Dedifferentiated amniotic fluid mesenchymal stem cell (primary cell): ENCODE data around the gene PTPRU.

Source experiments
- DNase-seq: peaks from one replicate; pipeline ENCODE4 v3.0.0-alpha.2; 2016; ENCODE audit errors: extremely low spot score

Gene PTPRU

DNA sequence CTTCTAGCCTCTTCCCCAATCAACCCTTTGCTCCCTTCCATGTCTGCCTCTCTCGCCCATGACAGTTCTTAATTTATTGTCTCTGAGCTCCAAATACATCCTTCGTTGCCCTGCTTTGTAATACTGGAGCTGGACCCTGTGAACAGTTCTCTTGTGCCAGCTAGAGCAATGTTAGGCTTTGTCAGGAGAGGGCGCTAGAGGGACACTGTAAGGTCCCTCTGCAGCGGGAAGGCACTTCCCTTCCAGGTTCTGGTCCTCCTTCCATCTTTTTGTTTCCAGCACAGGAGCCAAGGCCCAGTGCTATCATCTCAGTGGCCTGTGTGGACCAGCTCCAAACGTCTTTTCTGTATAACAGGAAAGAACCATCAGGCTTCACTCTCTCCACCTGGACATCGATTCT is 95.9 kb downstream of the PTPRU start:
- no peak for DNase-seq

DNA sequence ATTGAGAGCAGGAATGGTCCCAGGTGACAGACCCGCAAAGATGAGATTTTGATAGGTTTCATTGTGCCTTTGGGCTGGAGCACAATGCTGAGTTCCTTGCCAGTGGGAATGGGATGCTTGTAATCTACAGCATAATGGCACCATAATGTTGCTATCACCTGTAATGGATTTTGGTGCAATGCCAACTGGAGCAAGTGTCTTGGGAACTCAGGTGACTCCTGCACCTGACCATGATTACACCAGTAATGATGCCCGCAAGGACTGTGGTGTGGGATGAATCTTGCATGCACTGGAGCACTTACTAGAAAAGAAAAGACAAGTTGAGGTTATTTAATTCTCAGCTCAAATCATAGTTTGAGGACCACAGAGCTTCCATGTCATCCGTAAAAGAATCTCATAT is 96.7 kb downstream of the PTPRU start:
- DNase-seq: no peak

DNA sequence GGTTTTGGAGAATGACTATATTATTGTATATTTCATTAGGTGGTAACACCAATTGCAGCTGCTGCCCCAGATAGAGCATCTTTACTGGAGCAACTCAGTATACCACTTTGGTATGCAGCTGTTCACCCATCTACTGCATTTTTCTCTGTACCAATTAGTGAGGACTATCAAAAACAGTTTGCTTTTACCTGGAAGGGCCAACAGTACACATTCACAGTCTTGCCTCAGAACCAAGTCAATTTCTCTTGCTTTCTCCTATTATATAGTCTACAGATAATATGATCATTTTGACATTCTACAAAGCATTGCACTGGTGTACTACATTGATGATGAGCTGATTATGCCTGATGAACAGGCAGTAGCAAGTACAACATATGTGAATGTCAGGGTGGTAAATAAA is 99.3 kb downstream of the PTPRU start:
- no peak for DNase-seq

DNA sequence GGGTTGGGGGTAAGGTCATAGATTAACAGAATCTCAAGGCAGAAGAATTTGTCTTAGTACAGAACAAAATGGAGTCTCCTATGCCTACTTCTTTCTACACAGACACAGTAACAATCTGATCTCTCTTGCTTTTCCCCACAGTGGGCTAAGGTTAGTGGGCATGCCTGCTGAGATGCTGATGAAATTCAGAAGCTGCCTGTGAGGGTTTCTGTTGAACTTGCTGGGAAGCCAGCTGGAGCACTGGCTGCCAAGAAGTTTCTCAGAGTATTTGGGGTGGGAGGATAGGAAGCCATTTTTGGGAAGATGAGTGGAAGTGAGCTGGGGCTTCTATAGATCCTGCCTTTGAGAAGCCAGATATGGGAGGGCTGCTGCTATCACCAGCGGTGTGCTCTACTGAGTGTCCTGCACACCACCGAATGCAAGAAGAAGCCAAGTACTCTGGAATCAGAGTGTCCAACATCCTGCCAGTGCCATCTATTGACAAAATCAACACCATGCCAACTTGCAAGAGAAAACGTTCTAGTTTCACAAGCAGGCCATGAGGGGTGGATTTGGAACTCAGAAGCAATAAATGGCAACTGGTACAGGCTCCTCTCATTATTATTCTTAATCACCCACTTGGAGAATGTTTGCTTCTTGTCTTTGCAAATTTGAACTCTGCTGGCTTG is 102.7 kb downstream of the PTPRU start:
- no peak for DNase-seq

DNA sequence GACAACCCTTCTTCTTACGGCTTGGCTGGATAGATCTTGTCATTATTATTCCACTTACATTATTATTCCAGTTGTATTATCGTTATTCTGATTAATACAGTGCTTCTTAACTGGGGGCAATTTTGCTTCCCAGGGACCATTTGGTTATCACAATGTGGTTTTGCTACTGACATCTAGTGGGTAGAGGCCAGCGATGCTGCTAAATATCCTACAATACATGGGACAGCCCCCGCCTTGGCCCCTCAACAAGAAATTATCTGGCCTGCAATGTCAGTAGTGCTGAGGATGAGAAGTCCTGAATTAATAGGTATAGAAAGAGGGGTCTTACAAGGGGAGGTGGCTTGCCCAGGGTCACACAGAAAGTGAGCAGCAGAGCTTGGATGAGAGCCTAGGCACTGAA is 105.6 kb downstream of the PTPRU start:
- DNase-seq: no peak

DNA sequence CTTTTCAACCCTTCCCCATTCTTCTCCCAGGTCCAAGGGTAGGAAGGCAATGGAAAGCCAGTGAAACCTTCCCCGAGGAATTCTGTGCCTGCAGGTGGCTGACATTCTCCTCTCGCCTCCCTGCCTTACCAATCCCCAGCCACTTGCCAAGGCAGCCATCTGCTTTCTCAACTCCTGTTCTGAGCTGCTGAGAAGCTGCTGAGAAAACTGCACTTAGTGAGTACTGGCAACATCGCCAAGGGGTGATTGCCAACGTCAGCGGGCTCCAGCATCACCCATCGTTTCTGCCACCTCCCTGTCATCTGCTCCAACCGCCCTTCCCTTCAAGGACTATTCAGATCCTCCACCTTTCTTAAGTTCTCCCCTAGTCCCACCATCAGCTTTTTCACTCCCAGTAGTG is 106.0 kb downstream of the PTPRU start:
- no peak for DNase-seq

DNA sequence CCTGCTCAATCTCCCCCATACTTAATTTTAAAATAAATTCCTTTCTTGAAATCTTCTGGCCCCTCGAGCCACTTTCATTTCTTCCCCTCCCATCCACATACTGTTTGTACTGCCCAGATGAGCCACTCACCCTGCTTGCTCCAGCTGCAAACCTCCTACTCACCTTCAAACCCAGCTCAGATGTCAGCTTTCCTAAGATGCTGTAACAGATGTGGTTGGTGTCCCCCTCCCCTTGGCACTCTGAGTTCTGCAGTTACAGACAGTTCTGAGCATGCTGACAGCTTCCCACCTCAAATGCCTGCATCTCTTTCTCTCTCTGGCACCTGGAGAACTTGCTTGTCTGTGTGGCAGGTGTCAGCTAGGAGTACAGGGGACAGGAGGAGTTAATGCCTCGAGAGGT is 106.7 kb downstream of the PTPRU start:
- DNase-seq: no peak

DNA sequence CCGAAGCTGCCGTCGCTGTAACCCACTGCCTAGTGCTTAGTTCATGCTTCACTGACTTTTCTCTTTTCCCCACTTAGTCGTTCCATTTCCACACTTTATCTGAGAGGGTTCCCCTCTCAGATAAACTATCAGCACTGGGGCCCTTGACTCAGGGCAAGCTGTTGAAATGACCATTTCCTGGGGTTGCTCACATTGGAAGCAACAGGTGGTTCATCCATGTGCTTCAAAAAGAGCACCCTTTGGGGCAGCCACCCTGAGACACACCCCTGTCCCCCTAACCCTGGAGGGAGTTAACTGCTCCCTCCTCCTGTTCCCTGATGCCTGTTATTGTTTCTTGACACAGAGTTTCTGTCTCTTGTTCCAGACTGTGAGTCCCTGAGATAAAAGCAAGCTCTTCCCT is 107.2 kb downstream of the PTPRU start:
- DNase-seq: no peak

DNA sequence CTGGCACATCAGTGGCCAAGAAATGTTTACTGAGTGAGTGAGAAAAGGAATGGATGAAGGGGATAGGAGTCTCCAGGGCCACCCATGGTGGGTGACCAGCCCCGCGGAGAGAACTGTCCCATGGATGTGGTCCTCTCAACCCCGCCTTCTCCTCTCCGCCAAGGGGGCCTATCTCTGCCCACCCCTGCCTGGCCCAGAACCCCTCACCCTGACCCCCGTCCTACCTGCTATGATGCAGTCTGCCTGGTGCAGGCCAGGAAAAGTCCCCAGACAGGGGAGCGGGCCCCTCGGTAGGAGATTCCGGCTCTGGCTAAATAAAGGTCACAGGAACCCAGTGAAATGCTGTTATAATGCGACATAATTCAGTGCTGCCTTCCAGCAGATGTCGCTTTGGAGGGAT is 107.6 kb downstream of the PTPRU start:
- no peak for DNase-seq

DNA sequence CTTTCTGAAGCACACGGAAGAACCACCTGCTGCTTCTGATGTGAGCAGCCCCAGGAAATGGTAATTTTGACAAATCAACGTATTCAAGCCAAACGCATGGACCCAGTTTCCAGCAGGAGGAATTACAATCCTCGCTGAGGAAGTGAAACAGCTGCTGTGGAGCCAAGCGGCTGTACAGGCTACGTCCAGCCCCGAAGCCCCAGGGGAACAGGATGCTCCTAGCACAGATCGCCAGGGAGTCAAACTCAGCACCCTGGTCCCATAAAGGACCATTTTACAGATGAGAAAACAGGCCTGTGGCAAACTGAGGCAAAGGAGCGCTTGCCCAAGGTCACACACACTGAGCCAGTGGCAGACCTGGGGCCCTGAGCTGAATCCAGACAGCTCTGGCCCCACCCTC is 108.0 kb downstream of the PTPRU start:
- no peak for DNase-seq

DNA sequence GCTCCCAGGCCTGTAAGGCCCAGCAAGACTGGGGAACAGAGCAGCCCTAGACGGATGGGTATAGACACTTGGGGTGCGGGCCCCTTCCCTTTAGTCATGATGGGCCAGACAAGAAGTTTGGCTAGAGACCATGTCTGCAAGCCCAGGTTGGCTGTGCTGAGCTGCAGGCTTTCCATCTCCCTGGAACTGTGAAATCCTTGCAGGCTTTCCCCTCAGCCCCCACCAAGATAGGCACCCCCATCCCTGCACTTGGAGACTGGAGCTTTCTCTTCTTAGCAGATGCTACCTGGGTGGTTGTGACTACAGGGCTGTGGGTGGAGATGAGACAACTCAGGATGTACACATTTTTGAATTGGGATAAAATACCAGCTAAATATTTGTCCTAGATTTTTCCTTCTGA is 110.3 kb downstream of the PTPRU start:
- no peak for DNase-seq

DNA sequence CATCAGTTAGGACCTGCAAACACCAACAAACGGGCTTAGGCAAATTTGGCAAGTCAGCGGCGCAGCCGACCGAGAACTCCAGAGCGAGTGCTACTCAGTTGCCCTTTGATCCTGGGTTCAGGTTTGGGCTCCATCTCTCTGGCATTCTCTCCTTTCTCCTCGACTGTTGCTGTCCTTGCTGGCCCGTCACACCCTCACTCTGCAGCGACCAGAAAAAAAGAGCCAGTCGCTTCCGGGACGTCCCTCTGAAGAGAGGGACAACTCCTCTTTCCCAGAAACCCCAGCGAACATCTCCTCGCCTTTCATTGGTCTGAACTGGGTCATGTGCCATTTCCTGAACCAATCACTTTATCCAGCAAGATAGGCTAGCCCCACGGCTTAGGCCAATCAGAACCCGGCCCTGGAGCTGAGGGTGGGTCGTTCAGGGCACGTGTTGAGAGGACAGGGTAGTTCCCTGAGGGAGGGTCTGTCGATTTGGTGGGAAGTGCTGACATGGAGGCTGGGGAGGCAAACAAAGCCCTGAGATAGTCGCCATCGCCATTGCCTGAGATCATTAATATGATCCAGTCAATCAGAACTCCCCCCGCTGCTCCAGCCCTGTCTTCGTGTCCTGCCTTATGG is 113.7 kb downstream of the PTPRU start:
- no peak for DNase-seq

DNA sequence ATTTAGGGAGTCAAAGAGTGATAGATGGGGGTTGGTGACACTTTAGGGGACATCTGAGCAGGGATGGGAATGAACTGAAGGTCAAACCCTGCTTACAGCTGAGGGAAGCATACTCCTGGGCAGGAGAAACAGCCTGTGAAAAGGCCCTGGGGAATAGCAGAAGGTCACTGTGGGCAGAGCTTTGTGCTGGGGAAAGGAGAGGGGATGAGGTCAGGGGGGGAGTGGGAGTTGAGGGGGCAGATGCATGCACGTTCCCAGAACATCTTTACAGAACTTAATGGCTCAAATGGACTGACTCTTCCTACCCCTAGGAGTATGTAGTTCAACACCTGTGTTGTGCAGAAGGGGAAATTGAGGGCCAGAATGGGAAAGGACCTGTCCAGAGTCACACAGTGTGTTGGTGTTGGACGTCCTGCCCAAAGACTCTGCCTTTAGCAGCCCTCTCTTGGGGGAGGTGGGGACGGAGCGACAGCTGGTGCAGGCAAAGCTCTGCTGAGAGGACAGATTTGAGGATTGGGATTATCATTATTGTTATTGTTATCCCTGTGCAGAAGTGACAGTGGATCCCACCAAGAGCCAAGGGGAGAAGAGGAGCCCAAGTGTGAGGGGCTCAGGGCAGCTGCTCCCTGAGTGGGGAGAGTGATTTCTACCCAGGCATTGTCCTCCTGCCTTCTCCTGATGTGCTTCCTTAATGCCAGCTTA is 116.5 kb downstream of the PTPRU start:
- DNase-seq: no peak

DNA sequence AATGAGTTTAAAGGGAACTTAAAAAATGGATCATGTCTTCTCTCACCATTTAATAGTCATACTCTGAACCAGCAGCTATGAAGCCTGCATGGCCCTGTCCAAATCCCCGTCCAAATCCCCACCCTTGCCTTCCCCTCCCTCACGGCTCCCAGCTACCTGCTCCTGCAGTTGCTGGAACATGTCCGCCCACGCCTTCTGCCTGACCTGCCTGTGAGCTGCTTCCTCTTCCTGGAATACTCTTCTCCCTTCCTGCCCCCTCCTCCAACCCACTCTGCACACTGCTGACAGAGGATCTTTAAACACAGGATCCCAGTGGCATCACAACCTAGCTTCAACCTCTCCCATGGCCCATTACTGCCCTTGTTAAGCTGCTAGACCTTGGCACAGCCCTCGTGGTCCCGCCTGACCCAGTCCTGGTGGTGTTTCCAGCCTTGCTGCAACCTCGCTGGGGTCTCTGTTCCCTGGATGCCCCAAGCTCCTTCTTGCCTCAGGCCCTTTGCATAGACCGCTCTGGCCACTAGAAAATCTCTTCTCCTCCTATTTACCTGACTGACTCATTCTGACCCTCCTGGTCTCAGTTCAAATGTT is 118.3 kb downstream of the PTPRU start:
- no peak for DNase-seq

DNA sequence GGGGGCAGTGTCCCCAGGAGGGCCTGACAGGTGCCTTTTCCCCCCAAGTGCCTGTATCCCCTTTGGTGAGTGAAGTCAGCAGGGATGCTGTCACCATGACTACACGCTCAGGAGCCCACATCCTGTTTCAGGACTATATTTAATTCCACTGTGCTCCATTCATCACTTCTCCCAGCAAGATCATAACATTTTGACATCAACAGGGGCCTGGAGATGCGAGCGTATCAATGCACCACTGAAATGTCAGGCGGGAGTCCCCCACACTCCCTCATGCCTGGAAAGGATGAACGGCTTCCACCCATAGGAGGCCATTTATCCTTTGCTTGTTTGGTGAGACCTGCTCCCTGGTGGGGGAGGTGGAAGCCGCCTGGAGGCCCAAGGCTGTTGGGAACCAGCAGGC is 119.1 kb downstream of the PTPRU start:
- DNase-seq: no peak

DNA sequence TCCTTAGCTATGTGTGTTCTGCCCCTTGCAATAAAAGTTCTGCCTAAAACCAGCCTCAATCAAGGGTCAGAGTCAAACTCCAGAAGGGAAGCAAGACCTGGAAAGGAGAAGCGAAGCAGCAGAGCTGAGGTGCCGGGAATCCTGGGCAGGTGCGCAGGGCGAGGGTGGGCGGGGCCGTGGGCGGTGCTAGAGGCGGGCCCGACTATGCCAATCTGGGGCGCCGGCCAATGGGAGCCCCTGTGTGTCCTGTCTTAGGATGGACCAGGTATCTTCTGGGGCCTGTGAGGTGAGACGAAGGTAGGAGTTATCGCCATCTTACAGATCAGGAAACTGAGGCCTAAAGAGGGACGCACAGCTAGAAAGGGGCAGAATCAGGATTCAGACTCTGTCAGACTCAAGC is 120.3 kb downstream of the PTPRU start:
- no peak for DNase-seq

DNA sequence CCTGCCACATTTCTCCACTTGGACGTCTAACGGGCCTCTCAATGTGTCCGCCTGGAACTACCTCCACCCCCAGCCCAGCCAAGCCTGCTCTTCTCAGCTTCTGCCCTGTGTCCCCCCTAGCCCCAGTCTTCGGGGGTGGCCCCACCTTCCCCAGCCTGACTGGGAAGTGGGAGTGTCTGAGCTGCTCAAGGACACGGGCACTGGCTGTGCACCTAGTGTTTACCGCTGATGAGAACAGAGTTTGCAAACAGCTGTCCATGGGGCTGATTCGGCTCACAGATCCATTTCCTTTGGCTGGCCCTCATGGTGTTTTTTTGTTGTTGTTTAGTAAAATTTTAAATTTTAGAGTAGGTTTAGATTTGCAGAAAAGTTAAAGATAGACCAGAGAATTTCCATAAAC is 121.1 kb downstream of the PTPRU start:
- DNase-seq: no peak

DNA sequence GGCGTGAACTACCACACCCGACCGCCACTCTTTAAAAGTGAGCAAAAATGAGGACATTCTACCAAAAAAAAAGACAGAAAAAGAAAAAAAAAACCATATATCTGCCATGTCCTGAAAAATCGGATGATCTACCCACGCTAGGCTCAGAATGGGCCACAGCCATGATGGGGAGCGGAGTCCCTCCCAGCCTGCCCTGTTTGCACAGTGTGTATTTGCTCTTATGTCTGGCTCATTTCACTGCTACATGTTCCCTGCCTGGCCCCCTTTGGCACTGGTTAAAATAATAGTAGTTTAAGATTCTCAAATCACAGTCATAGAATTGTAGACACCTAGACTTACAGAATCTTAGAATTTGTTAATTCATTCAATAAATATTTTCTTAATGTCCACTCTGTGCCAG is 121.9 kb downstream of the PTPRU start:
- DNase-seq: no peak

DNA sequence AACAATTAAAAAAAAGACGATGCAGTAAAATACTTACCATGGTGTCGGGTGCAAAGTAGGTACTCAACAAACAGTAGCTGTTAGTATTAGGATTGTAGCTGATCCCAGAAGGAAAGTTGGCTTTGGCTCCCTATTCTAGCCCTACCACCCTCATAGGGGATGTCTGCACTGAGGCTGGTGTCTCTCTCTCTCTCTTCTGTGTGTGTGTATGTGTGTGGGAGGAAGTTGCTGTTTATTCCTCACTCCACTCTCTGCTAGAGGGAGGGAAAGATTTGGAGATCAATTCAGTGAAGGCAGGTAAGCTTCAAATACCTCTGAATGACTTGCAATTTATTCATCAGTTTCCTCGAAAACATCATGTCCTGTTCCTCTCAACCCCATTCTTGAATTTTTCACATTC is 124.4 kb downstream of the PTPRU start:
- DNase-seq: no peak

DNA sequence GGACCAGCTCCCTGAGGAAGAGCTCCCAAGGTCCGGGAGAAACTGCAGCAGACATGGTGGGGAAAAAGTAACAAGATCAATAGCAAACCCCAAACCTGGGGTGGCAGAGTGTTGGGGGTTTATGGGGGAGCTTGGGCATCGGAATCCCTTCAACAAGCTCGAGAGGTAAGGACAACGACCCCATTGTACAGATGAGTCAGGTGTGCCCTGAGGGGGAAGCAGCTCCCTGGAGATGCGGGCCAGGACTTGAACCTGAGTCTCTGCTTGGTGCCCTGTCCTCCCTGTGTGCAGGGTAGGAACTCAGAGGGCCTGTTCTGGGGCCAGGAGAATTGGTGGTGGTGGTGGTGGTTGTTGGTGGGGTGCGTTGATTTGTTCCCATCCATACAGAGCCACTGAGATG is 125.4 kb downstream of the PTPRU start:
- no peak for DNase-seq

DNA sequence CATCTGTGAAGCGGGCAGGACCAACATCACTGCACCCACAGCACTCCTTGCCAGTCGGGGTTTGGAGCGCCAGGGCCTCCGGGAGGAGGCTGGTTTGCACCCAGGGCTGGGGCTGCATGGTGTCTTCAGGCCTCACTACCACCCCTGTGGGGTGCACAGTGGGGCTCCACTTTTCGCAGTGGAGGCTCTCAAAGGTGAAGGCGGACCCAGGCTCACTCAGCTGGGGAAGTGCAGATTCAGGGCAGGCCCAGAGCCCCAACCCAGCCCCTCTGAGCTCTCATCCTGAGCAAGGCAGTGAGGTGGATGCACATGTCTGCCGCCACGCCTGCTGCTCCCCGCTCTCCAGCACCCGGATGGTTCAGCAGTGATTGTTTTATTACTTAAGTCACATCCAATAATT is 125.8 kb downstream of the PTPRU start:
- DNase-seq: no peak

DNA sequence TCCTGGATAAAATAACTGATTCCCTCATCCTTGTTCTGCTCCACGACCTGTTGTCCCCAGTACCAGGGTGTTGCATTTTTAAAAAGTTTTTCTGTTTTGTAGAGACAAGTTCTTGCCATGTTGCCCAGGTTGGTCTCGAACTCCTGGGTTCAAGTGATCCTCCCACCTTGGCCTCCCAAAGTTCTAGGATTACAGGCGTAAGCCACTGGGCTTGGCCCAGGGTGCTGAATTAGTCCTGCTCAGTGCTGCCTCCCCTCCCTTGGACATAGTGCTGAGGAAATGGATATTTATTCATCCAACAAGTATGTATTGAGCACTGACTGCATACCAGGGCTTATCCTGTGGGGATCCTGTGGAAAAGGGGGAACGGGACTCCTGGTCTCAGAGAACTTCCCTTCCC is 126.4 kb downstream of the PTPRU start:
- DNase-seq: no peak

DNA sequence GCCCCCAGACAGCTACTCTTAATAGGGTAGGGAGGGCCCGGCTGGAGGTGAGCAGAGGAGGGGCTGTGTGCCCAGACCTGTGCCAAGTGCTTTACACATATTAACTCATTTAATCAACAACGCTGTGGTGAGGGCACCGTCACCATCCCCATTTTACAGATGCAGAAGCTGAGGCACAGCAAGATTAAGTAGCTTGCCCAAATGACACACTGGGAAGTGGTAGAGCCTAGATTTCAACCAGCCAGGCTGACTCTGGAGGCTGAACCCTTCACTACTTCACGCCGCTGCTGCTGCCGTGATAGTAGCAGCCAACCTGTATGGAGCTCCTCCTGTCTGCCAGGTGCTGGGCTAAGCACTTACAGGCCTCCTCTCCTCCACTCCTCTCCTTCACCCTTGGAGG is 127.2 kb downstream of the PTPRU start:
- DNase-seq: no peak
